ENCODE measurements around the gene FHIT.
"Not testable (repeated sequence)": the region's sequence is repeated elsewhere in the genome, so short reads cannot be mapped to it uniquely, and the experiment has no call there.

Gene FHIT

DNA sequence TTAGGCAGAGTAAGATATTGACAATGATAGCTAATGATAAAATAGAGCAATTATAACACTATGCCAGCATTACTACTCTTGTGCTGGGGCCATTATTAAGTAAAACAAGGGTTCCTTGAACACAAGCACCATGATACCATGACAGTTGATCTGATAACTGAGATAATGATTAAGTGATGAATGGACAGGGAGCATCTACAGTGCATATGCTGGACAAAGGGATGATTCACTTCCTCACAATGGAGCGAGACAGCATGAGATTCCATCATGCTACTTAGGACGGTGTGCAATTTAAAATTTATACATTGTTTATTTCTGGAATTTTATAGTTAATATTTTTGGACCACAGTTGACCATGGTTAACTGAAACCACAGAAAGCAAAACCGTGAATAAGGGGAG, 156.6 kb downstream of the FHIT start:
- no peak for DNase-seq

GRCh38 chr3:61093364-61093763, 157.9 kb downstream of the FHIT start:
- DNase-seq: no peak

- no peak for DNase-seq
These were observed 158.4 kb downstream of the FHIT start for GRCh38 chr3:61092870-61093269.

GRCh38 chr3:61090389-61091169, 160.7 kb downstream of the FHIT start:
- DNase-seq: no peak

DNA sequence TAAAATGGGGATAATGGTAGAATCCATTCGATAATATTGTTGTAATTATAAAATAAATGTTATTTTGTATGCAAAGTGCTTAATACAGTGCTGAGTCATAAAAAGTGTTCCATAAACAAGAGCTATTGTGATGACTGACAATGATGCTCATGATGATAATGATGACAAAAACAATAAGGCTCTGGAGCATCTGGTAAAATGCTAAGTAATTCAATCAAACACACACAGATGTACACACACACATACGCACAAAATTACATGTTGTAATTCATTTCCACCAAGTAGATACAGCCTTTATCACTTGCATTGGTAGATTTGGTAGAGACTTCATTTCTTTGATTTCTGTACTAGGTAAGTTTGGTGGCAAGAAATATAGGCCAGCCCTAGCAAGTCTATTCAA, 163.8 kb downstream of the FHIT start:
- DNase-seq: no peak

GRCh38 chr3:61081554-61081953, 169.7 kb downstream of the FHIT start:
- DNase-seq: no peak

- no peak for DNase-seq
These were observed 170.4 kb downstream of the FHIT start for GRCh38 chr3:61080737-61081445.

DNA sequence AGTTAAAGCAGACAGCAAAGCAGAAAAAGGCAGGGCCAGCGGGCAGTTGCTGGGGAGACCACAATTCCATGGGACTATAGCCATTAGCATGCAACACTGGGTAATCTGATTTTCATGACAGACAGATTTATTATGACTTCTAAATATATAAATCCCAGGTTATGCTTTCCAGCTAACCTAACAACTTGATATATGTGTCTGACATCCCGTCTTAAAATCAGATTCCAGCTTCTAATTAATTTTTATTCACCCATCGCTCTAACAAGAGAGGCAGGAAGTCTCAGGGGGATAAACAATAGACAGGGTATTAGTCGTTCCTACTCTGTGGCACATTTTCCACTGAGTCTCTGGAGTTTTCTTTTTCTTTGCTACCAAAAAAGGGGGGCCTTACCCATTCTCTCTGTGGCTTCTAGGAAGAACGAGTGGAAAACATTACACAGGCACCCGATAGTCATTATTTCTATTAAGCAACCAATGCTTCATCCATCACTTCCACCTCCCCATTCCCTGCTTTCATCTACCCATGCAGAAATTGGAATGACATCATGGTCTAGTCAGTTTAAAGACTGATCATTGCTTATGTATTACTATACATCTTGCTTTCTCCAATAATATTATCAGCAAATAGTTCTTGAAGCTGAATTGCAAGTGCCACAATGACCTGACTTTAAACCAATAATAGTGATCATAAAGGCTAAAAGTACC, 173.1 kb downstream of the FHIT start:
- DNase-seq: no peak

DNA sequence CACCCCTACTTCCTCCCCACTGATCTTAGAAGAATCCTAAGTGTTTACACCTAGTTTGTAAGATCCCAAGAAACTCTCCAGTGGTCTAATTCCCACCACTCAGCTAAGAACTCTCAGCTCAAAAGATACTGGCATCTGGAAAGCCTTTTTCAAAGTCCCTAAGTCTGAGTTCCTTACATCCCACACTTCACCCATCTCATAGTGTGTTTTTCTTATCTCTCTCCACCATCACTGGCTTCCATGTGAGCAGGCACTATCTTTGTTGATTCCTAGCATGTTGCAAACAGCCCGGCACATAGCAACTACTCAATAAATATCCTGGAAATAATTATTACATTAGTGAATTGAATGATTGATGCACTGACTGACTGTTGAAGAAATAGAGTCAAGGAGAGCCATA, 173.7 kb downstream of the FHIT start:
- DNase-seq: no peak

DNA sequence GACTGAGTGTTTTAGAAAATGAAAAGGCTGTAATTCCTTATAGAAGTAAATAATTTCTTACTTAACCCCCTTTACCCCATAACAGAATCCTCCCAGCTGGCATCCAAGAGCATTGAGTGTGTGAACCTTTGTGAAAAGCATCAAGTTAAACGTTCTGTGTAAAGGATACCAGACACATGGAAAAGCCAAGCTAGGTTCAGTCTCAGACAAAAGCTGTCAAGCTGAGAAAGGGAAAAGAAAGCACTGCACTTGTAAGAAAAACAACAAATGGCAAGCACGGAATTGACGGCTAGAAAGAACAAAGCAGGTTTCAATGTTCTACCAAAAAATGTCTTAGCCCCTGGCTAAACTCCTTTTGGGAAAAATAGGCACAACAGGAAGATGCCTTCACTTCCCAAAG, 176.5 kb downstream of the FHIT start:
- no peak for DNase-seq

- no peak for DNase-seq
These were observed 177.6 kb downstream of the FHIT start for GRCh38 chr3:61073566-61074165.

- no peak for DNase-seq
These were observed 183.2 kb downstream of the FHIT start for GRCh38 chr3:61068084-61068483.

DNA sequence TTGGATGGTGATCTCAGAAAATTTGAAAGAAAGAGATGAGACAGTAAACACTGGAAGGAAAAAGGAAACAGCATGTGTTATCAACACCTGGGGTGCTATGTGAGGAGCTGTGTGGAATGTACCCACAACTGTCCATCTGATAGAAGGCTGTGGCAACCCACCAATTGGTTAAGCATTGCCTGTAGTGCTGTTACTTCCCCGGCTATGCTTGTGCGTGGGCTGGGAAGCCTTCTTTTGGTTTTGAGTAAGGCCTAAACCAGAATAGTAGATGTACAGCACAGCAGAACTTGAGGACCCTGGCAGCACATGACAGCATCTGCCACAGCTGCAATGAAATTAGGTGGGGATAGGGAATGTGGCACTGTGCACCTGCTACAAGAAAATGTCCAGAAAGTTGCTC, 184.5 kb downstream of the FHIT start:
- no peak for DNase-seq

- DNase-seq: not testable (repeated sequence)
These were observed 185.0 kb downstream of the FHIT start for GRCh38 chr3:61066222-61066621.

GRCh38 chr3:61065451-61066011, 185.7 kb downstream of the FHIT start:
- DNase-seq: no peak

- DNase-seq: no peak
These were observed 190.0 kb downstream of the FHIT start for GRCh38 chr3:61061092-61061723.

GRCh38 chr3:61060411-61060861, 190.8 kb downstream of the FHIT start:
- no peak for DNase-seq

DNA sequence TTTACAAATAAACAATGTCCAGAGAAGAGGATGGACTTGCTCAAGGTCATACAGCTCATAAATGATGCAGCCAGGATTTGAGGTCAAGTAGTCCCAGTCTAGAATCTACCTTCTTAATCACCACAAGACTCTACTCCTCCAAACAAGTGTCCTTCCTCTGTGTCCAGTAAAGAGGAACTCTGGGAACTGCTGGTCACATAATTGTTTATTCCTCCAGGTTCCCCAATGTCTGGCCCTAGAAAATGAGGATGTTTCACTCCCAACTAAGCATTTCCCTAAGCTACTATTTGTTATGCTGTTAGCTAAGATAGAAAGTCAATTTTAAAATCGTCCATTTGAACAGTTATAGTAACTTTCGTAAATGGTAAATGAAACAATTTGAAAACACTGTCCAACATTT, 192.4 kb downstream of the FHIT start:
- DNase-seq: no peak

DNA sequence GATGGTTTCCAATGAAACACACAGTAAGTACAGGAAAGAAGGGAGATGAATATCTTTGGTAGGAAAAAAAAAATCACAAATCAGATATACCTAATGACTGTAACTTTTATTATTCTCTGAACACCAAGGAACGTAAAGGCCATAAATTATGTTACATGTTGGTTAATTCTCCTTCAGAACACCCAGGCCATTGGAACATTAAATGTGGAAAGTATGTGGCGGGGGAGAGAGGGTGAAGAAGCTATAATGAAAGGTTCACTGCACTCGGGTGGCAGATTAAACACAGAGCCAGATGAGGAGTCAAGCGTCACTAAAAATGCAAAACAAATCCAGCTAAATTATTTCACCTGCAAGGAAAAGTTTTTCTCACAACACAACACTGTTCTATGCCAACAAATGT, 193.8 kb downstream of the FHIT start:
- no peak for DNase-seq

DNA sequence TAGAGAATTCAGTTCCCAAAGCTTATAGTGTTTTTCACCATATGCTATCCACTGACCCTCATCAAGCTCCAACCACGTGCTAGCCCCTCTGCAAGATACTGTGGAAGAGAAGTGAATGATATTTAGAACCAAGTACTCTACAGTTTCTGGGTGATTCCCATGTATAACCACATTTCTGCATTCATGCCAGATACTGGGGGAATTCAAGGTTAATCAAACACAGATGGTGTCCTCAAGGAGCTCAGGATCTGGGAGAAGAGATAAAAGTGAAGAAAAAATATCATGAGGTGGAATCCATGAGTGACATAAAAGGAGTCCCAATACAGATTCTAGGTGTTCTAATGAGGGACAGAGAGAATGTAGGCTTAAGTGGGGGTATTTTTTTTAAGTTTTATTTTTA, 195.8 kb downstream of the FHIT start:
- DNase-seq: no peak

DNA sequence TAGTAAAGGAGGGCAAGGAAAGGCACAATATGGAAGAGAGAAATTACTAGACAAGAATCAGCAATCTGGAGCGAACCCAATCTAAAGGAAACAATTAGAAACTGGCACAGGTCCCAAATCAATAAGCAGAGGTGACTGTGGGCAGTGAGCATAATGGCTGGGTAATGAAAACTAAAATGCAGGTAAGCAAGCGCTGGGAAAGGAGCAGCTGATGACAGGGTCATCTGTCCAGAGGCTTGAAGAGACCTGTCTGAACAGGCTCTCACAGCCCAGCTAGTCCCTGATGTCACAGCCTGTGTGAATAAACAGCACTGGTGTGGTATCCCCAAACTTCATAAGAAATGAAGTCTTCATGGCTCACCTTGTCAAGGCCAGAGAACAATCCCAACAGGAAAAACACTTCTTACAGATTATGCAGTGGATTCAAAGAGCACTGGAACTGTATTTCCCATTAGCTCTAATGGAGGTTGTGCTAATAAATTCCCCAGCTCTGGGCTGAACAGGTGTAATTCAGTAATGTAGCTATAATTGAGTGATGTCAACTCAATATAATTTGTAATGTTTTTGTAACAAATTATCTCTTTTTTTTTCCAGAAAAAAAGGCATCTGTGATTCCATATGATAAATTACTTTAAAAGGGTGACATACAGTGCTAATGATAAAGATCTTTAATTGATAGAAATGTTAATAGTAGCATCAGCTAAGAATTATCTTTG, 197.3 kb downstream of the FHIT start:
- no peak for DNase-seq

GRCh38 chr3:61052851-61053250, 198.4 kb downstream of the FHIT start:
- DNase-seq: no peak

Data from NCI-H187 treated with DMSO at 0.1 percent for 48 hours (cell line).